ENCODE data around the gene ZNF248.

GRCh38 chr10:37813763-37814162 lies 43.6 kb downstream of the ZNF248 start:
- TF ChIP-seq CTCF (IDR thresholded peaks at IDR 0.05) = no peak
- TF ChIP-seq POLR2A (IDR thresholded peaks at IDR 0.05) = no peak

All from tibial nerve (tissue), 3 donors.